Osteoblast (primary cell): ENCODE results near the gene PSIP1. TPM values are rescaled to one million over a fixed set of nuclear protein-coding genes. Genes with fewer than 3 reads are reported as not detected.
A peak's percentile ranks its signal among the peaks of the same experiment; 100 is the strongest.

Source experiments
- DNase-seq: peaks from one replicate; pipeline ENCODE4 v3.0.0; 2011; ENCODE audit warnings: low spot score, mixed read lengths; ENCODE audit not compliant: insufficient read length; ENCODE audit errors: missing footprints
- H2AFZ ChIP-seq: 2 replicates; pipeline ENCODE4 v1.6.0; 2011; ENCODE audit warnings: mild to moderate bottlenecking, low read length
- H3K27ac ChIP-seq: 2 replicates; pipeline ENCODE4 v1.5.1; 2011; ENCODE audit warnings: mild to moderate bottlenecking, low read depth, low read length, moderate library complexity
- H3K27me3 ChIP-seq: 2 replicates; pipeline ENCODE4 v1.6.0; 2012; ENCODE audit warnings: mild to moderate bottlenecking, control low read depth, inconsistent platforms, low read length, moderate library complexity; ENCODE audit not compliant: insufficient read depth
- H3K36me3 ChIP-seq: 2 replicates; pipeline ENCODE4 v1.5.1; 2011; ENCODE audit warnings: mild to moderate bottlenecking, low read length, control low read depth, moderate library complexity; ENCODE audit not compliant: insufficient read depth
- H3K4me1 ChIP-seq: 2 replicates; pipeline ENCODE4 v1.5.1; 2011; ENCODE audit warnings: mild to moderate bottlenecking, low read length, control low read depth, moderate library complexity; ENCODE audit not compliant: insufficient read depth
- H3K4me2 ChIP-seq: 2 replicates; pipeline ENCODE4 v1.6.0; 2011; ENCODE audit warnings: mild to moderate bottlenecking, low read length; ENCODE audit not compliant: insufficient read depth
- H3K4me3 ChIP-seq: fragments of 200-600 bp; sonication (generic); 3 replicates; pipeline ENCODE4 v1.5.1; 2012; ENCODE audit warnings: mild to moderate bottlenecking, low read length, inconsistent platforms; ENCODE audit not compliant: insufficient read depth
- H3K79me2 ChIP-seq: 2 replicates; pipeline ENCODE4 v1.6.0; 2012; ENCODE audit warnings: mild to moderate bottlenecking, low read length, control low read depth, inconsistent platforms; ENCODE audit not compliant: insufficient read depth
- H3K9me3 ChIP-seq: 2 replicates; pipeline ENCODE4 v1.5.1; 2011; ENCODE audit warnings: low read depth, low read length, control low read depth
- H4K20me1 ChIP-seq: 2 replicates; pipeline ENCODE4 v1.6.0; 2012; ENCODE audit warnings: mild to moderate bottlenecking, low read length, control low read depth; ENCODE audit not compliant: insufficient read depth
- total RNA-seq: library from RNA; depleted of rRNA; stranded (reverse); fragments of >200 nt; gene quantifications from 2 replicates; pipeline ENCODE4 v1.2.3, GENCODE V29; 2012
- TF ChIP-seq, protein P1 (sequence below): IDR thresholded peaks from 2 replicates; pipeline ENCODE4 v1.5.1; 2011; ENCODE audit warnings: mild to moderate bottlenecking, low read depth, low read length, moderate library complexity; ENCODE audit errors: extremely low read depth

Gene PSIP1
- total RNA-seq, 1 donor: 45.2 TPM

DNA sequence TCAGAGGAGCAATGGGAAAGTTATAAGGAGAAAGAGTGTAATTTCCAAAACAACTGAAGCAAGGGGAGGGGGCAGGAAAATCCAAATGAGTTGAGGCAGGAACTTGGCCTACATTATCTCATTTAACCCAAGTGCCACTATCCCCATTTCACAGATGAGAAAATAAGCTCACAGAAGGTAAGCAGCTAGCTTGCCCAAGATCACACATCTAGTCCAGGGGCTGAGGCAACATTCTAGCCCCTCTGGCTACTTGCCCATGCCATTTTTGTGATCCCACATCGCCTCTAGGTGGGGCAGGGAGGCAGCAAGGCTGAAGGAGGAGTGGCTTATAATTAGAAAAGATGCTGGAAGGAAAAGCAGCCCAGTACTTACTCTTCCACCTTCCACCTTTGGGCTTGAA lies 2.6 kb upstream of the PSIP1 start:
- no peaks in the 10 kb centered on the region for H3K27me3 ChIP-seq
- H3K79me2 ChIP-seq: peaks cover 22% of the 10 kb centered on the region
- TF ChIP-seq, protein P1, sequence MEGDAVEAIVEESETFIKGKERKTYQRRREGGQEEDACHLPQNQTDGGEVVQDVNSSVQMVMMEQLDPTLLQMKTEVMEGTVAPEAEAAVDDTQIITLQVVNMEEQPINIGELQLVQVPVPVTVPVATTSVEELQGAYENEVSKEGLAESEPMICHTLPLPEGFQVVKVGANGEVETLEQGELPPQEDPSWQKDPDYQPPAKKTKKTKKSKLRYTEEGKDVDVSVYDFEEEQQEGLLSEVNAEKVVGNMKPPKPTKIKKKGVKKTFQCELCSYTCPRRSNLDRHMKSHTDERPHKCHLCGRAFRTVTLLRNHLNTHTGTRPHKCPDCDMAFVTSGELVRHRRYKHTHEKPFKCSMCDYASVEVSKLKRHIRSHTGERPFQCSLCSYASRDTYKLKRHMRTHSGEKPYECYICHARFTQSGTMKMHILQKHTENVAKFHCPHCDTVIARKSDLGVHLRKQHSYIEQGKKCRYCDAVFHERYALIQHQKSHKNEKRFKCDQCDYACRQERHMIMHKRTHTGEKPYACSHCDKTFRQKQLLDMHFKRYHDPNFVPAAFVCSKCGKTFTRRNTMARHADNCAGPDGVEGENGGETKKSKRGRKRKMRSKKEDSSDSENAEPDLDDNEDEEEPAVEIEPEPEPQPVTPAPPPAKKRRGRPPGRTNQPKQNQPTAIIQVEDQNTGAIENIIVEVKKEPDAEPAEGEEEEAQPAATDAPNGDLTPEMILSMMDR: peak; percentile 10
- no peaks in the 10 kb centered on the region for H4K20me1 ChIP-seq
- no peak overlapping the region for H2AFZ ChIP-seq
- H3K4me3 ChIP-seq: no peak overlapping the region
- H3K27ac ChIP-seq: no peak overlapping the region
- peaks cover 8% of the 10 kb centered on the region for H3K4me1 ChIP-seq
- DNase-seq: no peak
- no peaks in the 10 kb centered on the region for H3K9me3 ChIP-seq
- no peaks in the 10 kb centered on the region for H3K36me3 ChIP-seq
- H3K4me2 ChIP-seq: no peak overlapping the region

DNA sequence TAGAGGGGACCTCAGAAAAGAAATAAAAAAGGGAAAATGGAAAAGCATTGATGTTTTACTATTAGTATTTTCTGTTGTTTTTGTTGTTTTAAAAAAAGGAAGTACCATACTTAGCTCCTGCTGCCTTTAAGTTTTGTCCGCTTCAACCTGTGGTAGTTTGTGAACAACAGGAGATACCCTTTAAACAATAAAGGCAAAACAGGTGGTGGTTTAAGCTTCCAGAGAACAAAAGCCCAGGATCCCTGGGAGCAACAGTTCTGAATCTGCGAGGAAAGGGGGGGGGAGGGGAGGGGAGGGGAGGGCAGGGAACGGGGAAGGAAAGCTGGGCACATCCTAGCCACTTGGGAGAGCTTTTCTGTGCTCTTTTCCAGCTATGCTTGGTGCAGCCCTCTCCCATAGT lies 2.1 kb upstream of the PSIP1 start:
- Histone ChIP-seq H3K36me3 (peaks cover 3% of the 10 kb centered on the region), H3K4me3 (no peak overlapping the region), H3K4me1 (peaks cover 8% of the 10 kb centered on the region), H3K4me2 (no peak overlapping the region), H3K9me3 (no peaks in the 10 kb centered on the region), H3K79me2 (peaks cover 26% of the 10 kb centered on the region), H3K27me3 (no peaks in the 10 kb centered on the region), H2AFZ (no peak overlapping the region), H3K27ac (no peak overlapping the region), H4K20me1 (no peaks in the 10 kb centered on the region)
- DNase-seq: no peak
- TF ChIP-seq, protein P1: no peak

DNA sequence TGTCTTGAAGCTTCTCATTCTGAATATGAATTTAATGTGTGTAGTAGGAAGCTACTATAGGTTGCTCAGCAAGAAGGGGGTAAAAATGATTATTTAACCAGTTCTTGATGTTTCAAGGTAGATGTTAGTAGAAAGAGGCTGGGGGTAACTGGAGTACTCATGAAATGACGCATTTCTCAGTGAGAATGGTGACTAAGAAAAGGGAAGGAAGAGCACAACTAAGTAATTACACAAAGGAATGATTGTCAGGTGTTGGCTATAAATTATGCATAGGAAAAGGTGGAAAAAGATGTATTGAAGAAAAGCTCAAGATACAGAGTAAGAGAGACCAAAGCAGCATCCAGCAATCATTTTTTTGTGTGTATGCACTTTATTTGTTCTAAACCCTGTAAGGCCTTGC lies 1.4 kb upstream of the PSIP1 start:
- no peak overlapping the region for H2AFZ ChIP-seq
- H3K4me2 ChIP-seq: no peak overlapping the region
- TF ChIP-seq, protein P1: no peak
- H3K36me3 ChIP-seq: peaks cover 7% of the 10 kb centered on the region
- H3K4me1 ChIP-seq: peaks cover 8% of the 10 kb centered on the region
- no peak overlapping the region for H3K4me3 ChIP-seq
- no peak overlapping the region for H3K27ac ChIP-seq
- DNase-seq: no peak
- H4K20me1 ChIP-seq: no peaks in the 10 kb centered on the region
- H3K27me3 ChIP-seq: no peaks in the 10 kb centered on the region
- no peaks in the 10 kb centered on the region for H3K9me3 ChIP-seq
- peaks cover 29% of the 10 kb centered on the region for H3K79me2 ChIP-seq

DNA sequence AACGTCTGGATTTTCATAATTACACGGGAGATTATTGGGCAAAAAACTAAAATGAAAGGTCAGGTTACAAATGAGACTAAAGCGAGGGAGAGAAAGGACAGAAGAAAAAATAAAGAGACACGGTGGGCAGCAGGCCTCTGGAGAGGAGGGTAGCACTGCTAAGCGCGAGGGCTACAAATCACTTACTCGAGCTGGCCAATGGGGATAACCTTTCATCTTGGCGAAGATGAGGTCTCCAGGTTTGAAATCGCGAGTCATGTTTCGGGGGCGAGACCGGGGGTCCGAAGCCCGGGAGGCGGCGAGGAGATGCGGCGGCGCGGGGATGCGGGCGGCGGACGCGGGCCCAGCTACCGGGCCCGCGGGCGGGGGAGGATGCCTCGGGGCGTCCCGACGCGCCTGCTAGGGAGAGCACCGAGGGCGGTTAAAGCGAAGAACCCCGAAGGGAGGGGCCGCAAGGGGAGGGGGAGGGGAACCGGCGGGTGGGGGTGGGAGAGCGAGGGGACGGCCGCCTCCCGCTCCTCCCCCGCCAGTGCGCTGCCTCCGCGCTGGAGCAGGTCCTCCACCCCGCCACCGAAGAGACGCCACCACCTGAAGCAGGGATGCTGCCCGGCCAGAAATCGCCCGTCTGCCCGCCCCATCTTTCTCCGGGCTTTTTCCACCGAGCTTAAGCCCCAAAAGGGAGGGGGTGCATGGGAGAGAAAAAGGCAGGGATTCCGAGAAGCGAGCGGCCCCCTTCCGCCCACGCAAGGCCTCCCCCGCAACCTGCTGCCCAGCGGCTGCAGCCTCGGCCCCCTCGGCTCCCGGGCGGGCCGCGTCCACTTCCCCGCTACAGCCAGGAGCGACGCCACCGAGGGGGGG lies 610 bp downstream of the PSIP1 start:
- Histone ChIP-seq H3K9me3 (no peaks in the 10 kb centered on the region), H3K4me3 (peak overlapping the region; percentile 91), H3K79me2 (peaks cover 32% of the 10 kb centered on the region), H4K20me1 (no peaks in the 10 kb centered on the region), H3K36me3 (peaks cover 14% of the 10 kb centered on the region), H3K4me2 (peak overlapping the region; percentile 88), H2AFZ (peak overlapping the region; percentile 89), H3K4me1 (peaks cover 8% of the 10 kb centered on the region), H3K27me3 (no peaks in the 10 kb centered on the region), H3K27ac (peak overlapping the region; percentile 94)
- TF ChIP-seq, protein P1: no peak
- peak; percentile 90 for DNase-seq
